Sigmoid colon (tissue), 4 donors: ENCODE data around the gene UBE2Q2.

Experiments used
- EP300 ChIP-seq, 4 donors: sonication (generic); formaldehyde crosslinking; IDR thresholded peaks; one replicate each; pipeline ENCODE4 v1.6.1; 2017; ENCODE audit warnings: antibody characterized with exemption in 4 of 4
- POLR2A ChIP-seq, 2 donors: fragments of 450-650 bp; IDR thresholded peaks; one replicate each; pipeline ENCODE4 v1.6.1; 2016; ENCODE audit warnings: antibody characterized with exemption in 2 of 2, mild to moderate bottlenecking in 2 of 2, moderate library complexity in 2 of 2
- POLR2AphosphoS5 ChIP-seq, 4 donors: sonication (generic); formaldehyde crosslinking; IDR thresholded peaks; one replicate each; pipeline ENCODE4 v1.6.1; 2017; ENCODE audit warnings: antibody characterized with exemption in 4 of 4
- TF ChIP-seq, protein P1 (sequence below), 4 experiments: fragments of 450-650 bp in 3 of 4; fragments of 200-600 bp in 1 of 4; IDR thresholded peaks; one replicate each; pipeline ENCODE4 v1.5.1; 2016 to 2019; ENCODE audit warnings: antibody characterized with exemption in 4 of 4, mild to moderate bottlenecking in 3 of 4, moderate library complexity in 2 of 4

GRCh38 chr15:75822685-75823278 lies 20.5 kb upstream of the UBE2Q2 start:
- TF ChIP-seq, protein P1, sequence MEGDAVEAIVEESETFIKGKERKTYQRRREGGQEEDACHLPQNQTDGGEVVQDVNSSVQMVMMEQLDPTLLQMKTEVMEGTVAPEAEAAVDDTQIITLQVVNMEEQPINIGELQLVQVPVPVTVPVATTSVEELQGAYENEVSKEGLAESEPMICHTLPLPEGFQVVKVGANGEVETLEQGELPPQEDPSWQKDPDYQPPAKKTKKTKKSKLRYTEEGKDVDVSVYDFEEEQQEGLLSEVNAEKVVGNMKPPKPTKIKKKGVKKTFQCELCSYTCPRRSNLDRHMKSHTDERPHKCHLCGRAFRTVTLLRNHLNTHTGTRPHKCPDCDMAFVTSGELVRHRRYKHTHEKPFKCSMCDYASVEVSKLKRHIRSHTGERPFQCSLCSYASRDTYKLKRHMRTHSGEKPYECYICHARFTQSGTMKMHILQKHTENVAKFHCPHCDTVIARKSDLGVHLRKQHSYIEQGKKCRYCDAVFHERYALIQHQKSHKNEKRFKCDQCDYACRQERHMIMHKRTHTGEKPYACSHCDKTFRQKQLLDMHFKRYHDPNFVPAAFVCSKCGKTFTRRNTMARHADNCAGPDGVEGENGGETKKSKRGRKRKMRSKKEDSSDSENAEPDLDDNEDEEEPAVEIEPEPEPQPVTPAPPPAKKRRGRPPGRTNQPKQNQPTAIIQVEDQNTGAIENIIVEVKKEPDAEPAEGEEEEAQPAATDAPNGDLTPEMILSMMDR (IDR thresholded peaks at IDR 0.05), result no peak
- no peak for TF ChIP-seq POLR2AphosphoS5 (IDR thresholded peaks at IDR 0.05)
- no peak for TF ChIP-seq POLR2A (IDR thresholded peaks at IDR 0.05)
- no peak for TF ChIP-seq EP300 (IDR thresholded peaks at IDR 0.05)
